CD4-positive, alpha-beta T cell treated with Interleukin-1 beta for 1 hour (primary cell): Measurements from ENCODE around the gene ITPR3.
A peak's percentile ranks its signal among the peaks of the same experiment; 100 is the strongest.

ENCODE experiments used
- DNase-seq, 2 donors: peaks; one replicate each; pipeline ENCODE4 v3.0.0-alpha.2; 2020 to 2022

ITPR3 gene

DNA sequence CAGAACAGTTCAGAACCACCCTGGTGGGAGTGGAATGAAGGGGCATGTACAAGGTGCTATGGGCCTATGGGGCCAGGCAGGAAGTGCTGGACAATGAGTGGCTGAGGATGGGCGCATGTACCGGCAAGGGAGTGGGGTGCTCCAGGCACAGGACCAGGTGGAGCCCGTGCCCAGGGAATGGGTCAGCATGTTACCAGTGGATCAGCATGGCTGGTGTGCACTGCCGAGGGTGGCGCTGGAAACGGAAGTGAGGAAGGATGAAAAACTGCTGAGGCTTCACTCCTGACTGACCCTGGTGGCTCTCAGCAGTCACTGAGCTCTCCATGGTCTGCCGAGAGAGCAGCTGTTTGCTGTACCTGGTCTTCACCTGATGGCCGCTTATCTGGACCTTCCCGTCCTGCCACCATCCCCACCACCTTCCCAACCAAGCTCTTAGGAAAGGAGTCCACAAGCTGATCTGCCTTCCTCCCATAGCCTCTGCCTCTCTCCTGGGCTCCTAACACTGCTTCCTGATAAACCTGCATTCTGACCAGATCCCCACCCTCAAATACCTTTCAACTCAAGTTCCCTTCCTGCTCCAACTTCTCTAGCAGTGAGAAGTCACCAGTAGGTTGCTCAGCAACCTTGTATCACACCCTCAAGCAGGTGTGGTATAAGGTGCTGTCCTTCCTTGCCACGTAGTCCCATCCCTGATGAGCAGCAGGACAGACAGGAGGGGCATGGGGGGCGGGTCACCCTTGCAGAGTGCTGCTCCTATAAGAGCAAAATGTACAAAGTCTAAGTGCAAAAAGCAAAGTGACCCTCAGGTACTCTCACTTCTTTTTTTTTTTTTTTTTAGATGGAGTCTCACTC is 83.3 kb downstream of the ITPR3 start:
- DNase-seq, result no peak

- DNase-seq, result no peak
Measured at GRCh38 chr6:33705268-33705885, 84.3 kb downstream of the ITPR3 start.

GRCh38 chr6:33705955-33706725 is 85.0 kb downstream of the ITPR3 start:
- no peak for DNase-seq

DNA sequence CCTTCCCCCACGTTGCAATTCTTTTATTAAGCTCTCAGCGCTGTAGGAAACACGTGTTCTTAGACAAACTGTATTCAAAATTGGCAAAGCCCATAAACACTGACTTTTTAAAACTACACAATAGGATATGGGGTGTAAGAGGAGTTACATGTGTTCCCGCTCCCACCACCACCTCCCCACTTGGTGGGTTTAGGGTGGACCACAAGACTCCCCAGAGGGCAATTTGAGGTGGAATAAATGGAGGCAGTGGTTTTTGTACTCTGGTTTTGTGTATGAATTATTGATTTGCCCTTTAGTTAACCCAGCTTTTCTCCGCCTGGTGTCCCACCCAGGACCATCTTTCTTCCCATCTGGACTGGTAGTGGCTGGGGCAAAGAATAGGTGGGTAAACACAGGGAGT is 86.6 kb downstream of the ITPR3 start:
- DNase-seq, result no peak

DNA sequence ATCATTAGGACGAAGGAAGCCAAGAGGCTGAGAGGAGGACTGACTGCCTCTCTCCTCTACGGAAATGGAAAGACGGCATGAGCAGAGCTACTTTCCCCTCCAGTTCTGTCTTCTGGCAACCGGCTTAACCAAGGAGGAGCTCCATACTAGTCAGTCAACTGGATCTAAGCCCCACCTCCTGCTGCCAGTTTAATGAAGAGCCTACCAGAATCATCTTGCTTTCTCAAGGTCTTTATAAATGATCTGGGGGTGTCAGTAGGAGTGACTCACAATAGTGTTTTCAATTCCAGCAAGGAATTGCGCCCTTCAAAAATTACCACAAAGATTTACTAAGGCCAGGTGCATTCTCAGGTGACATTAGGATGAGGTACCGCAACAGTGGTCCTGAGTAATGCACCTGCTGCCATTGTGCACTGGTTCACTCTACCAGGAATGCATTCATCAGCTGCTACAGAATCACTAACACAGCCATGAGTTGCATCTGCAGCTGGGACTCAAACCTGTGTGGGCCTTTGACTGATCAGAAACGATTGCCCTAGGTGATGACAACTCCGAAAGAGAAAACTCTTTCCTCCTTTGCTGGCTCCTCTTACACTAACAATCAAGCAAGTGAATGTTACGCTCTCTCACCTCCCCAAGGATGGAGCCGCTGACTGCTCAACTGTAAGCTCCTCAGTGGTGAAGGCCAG is 87.5 kb downstream of the ITPR3 start:
- DNase-seq, result no peak

DNA sequence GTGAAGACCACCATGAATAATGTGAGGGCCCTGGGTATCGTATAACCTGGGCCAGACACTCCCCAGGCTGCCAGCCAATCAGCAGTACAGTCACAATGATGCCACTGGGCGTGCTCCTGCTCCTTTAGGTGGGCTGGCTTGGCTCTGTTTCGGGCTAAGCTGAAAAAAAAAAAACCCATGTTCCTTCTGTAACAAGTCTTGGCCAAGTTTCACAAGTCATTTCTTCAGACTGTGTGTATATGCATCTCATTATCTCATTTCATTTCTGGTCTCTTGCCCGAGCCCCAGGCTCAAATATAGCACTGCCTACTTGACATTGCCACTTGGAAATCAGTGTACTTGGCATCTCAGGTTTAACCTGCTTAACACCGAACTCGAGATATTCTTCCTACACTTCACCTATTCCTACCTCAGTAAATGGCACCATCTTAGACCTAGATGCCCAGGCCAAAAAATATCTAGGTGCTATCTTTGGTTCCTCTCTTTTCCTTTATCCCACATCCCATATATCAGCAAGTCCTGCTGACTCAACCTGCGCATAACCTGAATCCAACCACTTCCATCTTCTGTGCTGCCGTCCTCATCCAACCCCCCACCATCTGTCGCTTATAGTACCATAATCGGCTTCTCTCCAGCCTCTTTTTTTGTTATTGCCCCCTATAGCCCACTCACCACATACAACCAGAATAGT is 88.6 kb downstream of the ITPR3 start:
- no peak for DNase-seq

GRCh38 chr6:33710296-33711121 is 89.4 kb downstream of the ITPR3 start:
- DNase-seq, result peak in 1 of 2 donors; percentile 13

GRCh38 chr6:33711140-33712129 is 90.3 kb downstream of the ITPR3 start, which contains the start of gene UQCC2:
UQCC2 (minus strand) TSS chr6:33711700; CDS start chr6:33711686, 14 bp downstream.
- peak; percentile 97 for DNase-seq

- DNase-seq, result no peak
Measured at GRCh38 chr6:33712914-33713313, 91.8 kb downstream of the ITPR3 start.

DNA sequence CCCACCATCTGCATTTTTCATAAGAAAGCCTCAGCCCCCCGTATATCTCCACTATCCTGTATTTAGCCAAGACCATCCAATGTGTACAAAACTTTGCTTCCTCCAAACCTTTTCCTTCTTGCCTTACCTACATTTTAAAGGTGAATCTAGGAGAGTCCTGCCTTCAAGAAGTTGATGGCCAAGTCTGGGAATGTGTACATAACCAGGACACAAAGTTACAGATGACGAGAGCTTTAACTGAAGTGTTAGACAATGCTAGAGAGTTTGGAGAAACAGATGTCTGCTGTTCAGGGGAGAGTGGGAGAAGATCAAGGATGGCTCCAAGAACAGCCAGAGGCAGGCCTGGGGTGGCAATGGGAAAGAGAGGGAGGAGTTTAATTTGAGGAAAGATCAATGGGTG is 92.7 kb downstream of the ITPR3 start:
- DNase-seq, result no peak

DNA sequence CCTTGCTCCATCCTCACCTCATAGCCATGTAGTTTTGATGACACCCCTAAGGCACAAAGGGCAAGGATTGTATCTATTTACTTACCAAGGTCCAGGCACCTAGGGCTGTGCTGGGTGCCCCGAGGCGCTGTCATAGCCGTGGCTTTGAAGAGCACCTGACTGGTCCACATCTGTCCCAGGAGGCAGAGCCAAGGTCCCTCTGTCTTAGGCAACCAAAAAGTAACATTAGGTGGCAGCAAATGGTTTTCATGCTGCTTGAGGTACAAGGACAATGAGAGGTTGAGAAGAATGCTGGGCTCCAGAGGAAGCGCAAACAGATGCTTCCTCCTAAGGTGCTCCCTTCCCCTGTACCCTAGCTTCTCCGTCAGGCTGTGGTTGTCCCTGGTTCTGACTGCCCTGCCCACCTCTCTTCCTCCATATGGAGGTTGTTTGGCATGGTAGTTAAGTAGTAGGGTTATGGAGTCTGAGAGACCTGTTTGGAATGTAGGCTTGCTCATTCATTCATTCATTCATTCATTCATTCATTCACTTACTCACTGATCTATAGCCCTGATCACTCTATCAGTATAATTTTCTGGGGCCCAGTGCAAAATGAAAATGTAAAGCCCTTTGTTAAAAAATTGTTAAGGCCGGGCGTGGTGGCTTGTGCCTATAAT is 93.4 kb downstream of the ITPR3 start:
- DNase-seq, result no peak

- no peak for DNase-seq
Measured at GRCh38 chr6:33716379-33716778, 95.3 kb downstream of the ITPR3 start.

DNA sequence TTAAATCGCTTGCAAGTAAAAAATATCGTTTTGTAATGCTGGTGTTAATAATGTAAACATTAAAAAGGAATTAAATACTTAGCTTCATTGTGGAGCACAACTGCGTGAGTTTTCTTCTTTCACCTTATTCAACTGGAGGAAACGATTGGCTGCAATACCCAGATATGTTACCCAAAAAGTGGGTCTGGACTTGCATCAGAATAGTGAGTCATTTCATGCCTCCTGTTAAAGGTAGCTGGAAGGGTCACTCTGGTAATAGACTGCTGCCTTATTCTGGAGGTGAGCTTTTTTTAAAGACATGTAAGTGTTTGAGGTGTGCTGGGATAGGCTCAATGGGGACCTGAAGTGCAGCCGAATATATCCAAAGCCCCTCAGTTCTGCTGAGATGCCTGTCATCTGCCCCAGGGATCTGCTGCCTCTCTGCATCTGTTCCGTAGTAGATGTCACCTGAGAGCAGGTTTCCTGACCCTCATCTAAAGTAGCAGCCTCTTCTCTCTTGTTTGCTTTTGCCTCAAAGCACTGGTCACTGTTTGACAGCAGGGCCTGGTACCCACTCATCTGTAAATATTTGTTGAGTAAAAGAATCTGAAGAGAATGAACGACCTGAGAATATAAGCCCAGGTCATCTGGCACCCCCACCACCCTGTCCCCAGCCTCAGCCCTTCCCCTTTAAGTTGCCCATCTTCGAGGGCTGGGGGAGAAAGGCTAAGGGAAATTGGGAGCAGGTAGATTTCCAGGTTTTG is 95.9 kb downstream of the ITPR3 start:
- no peak for DNase-seq

DNA sequence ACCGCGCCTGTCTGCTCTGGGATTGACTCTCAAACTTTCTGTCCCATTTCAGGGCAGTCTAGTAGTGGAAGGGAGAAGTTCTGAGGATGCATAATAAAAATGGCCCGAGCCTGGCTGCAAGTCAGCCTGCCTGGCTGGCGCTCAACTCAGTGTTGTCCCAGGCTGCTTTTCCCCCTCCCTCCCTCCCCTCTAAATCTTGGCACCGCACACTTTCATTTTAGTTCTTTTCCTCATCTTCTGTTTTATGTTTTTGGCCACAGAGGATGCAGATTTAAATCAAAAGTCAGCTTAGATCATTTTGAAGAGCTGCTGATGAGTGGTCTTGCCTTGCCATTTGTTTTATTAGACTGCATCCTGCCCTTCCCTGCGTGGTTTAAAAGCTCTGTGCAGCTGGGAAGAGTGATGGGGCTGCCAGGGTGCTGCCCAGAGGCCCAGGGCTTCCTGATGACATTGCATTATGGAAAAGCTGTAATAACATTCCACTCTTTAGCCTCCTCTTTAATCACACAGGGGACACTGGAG is 96.9 kb downstream of the ITPR3 start:
- no peak for DNase-seq

DNA sequence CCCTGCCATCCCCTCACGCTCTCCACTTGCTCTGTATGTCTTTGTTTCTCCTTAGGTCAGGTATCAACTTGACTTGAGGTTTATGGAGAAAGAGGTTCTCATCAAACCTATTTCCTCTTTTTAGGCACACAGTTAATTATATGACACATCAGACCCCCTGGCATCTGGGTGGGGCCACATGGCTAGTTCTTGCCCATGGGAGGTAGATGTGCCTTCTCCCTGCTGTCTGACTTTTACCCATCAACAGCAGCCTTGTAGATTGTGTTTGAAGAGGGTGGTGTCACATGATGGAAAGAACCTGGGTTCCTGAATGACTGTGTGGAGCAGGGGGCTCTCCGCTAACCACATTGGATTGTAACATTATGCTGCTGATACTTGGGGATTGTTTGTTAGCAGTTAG is 97.6 kb downstream of the ITPR3 start:
- no peak for DNase-seq

- DNase-seq, result no peak
Measured at GRCh38 chr6:33719326-33719987, 98.3 kb downstream of the ITPR3 start.

- no peak for DNase-seq
Measured at GRCh38 chr6:33720998-33721397, 99.9 kb downstream of the ITPR3 start.

GRCh38 chr6:33721508-33721907 is 100.4 kb downstream of the ITPR3 start:
- no peak for DNase-seq
